PC-9 (cell line): Measurements from ENCODE around the gene ERC2.

Experiments used
- CTCF ChIP-seq: fragments of 200-600 bp; sonication (generic); conservative IDR thresholded peaks from 2 replicates; pipeline ENCODE4 v1.6.1; 2017; ENCODE audit warnings: mixed run types, antibody characterized with exemption, mild to moderate bottlenecking, moderate library complexity
- EZH2 ChIP-seq: fragments of 200-600 bp; sonication (generic); IDR thresholded peaks from 2 replicates; pipeline ENCODE4 v1.8.0; 2017; ENCODE audit warnings: antibody characterized with exemption, low read depth

- no peak for TF ChIP-seq CTCF
- TF ChIP-seq EZH2: no peak
Measured at GRCh38 chr3:55946574-55947160, 521.6 kb downstream of the ERC2 start.
